ENCODE results near the gene RPL10. TPM values are rescaled to one million over a fixed set of nuclear protein-coding genes. Genes with fewer than 3 reads are reported as not detected.

The RPL10 gene
- total and polyA plus RNA-seq, 9 of the 15 experiments (the other 6 are each of a cell fraction or from before 2014, with no cell fraction given): 3,774 to 7,600 (median 5,014) TPM

DNA sequence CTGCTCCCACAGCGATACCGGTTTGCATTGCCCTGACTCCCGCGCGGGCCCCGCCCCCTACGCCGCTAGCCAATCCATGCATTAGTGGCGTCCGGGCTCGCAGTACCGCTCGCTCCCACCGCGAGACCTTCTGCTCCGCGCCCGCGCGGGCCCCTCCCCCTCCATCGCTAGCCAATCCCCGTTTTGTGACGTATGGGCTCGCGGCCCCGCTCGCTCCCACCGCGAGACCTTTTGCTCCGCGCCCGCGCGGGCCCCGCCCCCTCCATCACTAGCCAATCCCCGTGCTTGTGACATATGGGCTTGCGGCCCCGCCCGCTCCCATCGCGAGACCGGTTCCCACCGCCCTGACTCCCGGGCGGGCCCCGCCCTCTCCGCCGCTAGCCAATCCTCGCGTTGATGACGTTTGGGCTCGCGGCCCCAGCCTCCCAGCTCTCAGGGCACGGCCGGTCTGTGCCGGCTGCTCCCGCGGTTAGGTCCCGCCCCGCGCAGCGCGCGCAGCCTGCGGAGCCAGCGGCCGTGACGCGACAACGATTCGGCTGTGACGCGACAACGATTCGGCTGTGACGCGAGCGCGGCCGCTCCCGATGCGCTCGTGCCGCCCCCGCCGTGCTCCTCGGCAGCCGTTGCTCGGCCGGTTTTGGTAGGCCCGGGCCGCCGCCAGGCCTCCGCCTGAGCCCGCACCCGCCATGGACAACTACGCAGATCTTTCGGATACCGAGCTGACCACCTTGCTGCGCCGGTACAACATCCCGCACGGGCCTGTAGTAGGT lies 19.2 kb upstream of the RPL10 start, which contains the start of gene EMD (continued):
- TF ChIP-seq, protein P1, sequence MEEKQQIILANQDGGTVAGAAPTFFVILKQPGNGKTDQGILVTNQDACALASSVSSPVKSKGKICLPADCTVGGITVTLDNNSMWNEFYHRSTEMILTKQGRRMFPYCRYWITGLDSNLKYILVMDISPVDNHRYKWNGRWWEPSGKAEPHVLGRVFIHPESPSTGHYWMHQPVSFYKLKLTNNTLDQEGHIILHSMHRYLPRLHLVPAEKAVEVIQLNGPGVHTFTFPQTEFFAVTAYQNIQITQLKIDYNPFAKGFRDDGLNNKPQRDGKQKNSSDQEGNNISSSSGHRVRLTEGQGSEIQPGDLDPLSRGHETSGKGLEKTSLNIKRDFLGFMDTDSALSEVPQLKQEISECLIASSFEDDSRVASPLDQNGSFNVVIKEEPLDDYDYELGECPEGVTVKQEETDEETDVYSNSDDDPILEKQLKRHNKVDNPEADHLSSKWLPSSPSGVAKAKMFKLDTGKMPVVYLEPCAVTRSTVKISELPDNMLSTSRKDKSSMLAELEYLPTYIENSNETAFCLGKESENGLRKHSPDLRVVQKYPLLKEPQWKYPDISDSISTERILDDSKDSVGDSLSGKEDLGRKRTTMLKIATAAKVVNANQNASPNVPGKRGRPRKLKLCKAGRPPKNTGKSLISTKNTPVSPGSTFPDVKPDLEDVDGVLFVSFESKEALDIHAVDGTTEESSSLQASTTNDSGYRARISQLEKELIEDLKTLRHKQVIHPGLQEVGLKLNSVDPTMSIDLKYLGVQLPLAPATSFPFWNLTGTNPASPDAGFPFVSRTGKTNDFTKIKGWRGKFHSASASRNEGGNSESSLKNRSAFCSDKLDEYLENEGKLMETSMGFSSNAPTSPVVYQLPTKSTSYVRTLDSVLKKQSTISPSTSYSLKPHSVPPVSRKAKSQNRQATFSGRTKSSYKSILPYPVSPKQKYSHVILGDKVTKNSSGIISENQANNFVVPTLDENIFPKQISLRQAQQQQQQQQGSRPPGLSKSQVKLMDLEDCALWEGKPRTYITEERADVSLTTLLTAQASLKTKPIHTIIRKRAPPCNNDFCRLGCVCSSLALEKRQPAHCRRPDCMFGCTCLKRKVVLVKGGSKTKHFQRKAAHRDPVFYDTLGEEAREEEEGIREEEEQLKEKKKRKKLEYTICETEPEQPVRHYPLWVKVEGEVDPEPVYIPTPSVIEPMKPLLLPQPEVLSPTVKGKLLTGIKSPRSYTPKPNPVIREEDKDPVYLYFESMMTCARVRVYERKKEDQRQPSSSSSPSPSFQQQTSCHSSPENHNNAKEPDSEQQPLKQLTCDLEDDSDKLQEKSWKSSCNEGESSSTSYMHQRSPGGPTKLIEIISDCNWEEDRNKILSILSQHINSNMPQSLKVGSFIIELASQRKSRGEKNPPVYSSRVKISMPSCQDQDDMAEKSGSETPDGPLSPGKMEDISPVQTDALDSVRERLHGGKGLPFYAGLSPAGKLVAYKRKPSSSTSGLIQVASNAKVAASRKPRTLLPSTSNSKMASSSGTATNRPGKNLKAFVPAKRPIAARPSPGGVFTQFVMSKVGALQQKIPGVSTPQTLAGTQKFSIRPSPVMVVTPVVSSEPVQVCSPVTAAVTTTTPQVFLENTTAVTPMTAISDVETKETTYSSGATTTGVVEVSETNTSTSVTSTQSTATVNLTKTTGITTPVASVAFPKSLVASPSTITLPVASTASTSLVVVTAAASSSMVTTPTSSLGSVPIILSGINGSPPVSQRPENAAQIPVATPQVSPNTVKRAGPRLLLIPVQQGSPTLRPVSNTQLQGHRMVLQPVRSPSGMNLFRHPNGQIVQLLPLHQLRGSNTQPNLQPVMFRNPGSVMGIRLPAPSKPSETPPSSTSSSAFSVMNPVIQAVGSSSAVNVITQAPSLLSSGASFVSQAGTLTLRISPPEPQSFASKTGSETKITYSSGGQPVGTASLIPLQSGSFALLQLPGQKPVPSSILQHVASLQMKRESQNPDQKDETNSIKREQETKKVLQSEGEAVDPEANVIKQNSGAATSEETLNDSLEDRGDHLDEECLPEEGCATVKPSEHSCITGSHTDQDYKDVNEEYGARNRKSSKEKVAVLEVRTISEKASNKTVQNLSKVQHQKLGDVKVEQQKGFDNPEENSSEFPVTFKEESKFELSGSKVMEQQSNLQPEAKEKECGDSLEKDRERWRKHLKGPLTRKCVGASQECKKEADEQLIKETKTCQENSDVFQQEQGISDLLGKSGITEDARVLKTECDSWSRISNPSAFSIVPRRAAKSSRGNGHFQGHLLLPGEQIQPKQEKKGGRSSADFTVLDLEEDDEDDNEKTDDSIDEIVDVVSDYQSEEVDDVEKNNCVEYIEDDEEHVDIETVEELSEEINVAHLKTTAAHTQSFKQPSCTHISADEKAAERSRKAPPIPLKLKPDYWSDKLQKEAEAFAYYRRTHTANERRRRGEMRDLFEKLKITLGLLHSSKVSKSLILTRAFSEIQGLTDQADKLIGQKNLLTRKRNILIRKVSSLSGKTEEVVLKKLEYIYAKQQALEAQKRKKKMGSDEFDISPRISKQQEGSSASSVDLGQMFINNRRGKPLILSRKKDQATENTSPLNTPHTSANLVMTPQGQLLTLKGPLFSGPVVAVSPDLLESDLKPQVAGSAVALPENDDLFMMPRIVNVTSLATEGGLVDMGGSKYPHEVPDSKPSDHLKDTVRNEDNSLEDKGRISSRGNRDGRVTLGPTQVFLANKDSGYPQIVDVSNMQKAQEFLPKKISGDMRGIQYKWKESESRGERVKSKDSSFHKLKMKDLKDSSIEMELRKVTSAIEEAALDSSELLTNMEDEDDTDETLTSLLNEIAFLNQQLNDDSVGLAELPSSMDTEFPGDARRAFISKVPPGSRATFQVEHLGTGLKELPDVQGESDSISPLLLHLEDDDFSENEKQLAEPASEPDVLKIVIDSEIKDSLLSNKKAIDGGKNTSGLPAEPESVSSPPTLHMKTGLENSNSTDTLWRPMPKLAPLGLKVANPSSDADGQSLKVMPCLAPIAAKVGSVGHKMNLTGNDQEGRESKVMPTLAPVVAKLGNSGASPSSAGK (IDR thresholded peaks at IDR 0.05): peak; percentile 69
- TF ChIP-seq PCBP1 (IDR thresholded peaks at IDR 0.05; ENCODE audit: low read depth, low read length, poor library complexity, severe bottlenecking) (peak; percentile 8), GATAD2A (IDR thresholded peaks at IDR 0.05) (no peak), ZNF511 (CRISPR knock-in tag; IDR thresholded peaks at IDR 0.05) (no peak), EP300 (IDR thresholded peaks at IDR 0.05; ENCODE audit: low read length) (peak; percentile 21; the same call in 1 of the 2 replicates), POLR2G (IDR thresholded peaks at IDR 0.05; ENCODE audit: low read depth, low read length) (peak; percentile 85), MEIS2 (IDR thresholded peaks at IDR 0.05; ENCODE audit: partially characterized antibody) (peak; percentile 68), TFAM (CRISPR knock-in tag; conservative IDR thresholded peaks at IDR 0.05) (no peak), MYC (IDR thresholded peaks at IDR 0.05; ENCODE audit: low read depth, low read length) (peak; percentile 49; the same call in 1 of the 2 replicates), MYC (CRISPR knock-in tag; IDR thresholded peaks at IDR 0.05; ENCODE audit: borderline replicate concordance, low read depth) (no peak)
- TF ChIP-seq, protein P2, sequence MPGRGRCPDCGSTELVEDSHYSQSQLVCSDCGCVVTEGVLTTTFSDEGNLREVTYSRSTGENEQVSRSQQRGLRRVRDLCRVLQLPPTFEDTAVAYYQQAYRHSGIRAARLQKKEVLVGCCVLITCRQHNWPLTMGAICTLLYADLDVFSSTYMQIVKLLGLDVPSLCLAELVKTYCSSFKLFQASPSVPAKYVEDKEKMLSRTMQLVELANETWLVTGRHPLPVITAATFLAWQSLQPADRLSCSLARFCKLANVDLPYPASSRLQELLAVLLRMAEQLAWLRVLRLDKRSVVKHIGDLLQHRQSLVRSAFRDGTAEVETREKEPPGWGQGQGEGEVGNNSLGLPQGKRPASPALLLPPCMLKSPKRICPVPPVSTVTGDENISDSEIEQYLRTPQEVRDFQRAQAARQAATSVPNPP (IDR thresholded peaks at IDR 0.05; ENCODE audit: borderline replicate concordance, insufficient read depth, insufficient read length): no peak
- TF ChIP-seq, protein P3, sequence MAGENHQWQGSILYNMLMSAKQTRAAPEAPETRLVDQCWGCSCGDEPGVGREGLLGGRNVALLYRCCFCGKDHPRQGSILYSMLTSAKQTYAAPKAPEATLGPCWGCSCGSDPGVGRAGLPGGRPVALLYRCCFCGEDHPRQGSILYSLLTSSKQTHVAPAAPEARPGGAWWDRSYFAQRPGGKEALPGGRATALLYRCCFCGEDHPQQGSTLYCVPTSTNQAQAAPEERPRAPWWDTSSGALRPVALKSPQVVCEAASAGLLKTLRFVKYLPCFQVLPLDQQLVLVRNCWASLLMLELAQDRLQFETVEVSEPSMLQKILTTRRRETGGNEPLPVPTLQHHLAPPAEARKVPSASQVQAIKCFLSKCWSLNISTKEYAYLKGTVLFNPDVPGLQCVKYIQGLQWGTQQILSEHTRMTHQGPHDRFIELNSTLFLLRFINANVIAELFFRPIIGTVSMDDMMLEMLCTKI (IDR thresholded peaks at IDR 0.05; ENCODE audit: partially characterized antibody): no peak

Data from K562 (cell line).